GM12878 (cell line): ENCODE results near the gene ITPRIP.
A peak's percentile ranks its signal among the peaks of the same experiment; 100 is the strongest.

Experiments
- BCL3 ChIP-seq: IDR thresholded peaks from 2 replicates; pipeline ENCODE4 v1.6.1; 2011; ENCODE audit warnings: borderline replicate concordance, low read depth, mild to moderate bottlenecking, moderate library complexity, low read length; ENCODE audit not compliant: insufficient read depth, poor library complexity, severe bottlenecking
- BHLHE40 ChIP-seq, 2 experiments: fragments of 450-650 bp in 1 of 2; IDR thresholded peaks; 2 replicates each; pipeline ENCODE4 v1.6.1; 2011 to 2017; ENCODE audit warnings: low read depth in 2 of 2, borderline replicate concordance in 1 of 2, improper control_type of control experiment in 1 of 2, low read length in 1 of 2, mild to moderate bottlenecking in 1 of 2
- CTCF ChIP-seq, 3 experiments: IDR thresholded peaks in 2 of 3; conservative IDR thresholded peaks in 1 of 3; 2 replicates each; pipeline ENCODE4 v1.5.1; 2011; ENCODE audit warnings: low read depth in 3 of 3, low read length in 3 of 3, mild to moderate bottlenecking in 3 of 3, control low read depth in 2 of 3, moderate library complexity in 2 of 3, inconsistent platforms in 1 of 3, mixed read lengths in 1 of 3; ENCODE audit not compliant: control insufficient read depth in 2 of 3, insufficient read depth in 1 of 3; ENCODE audit errors: extremely low read depth in 1 of 3
- EZH2 ChIP-seq: IDR thresholded peaks from 2 replicates; pipeline ENCODE4 v1.6.1; 2012; ENCODE audit warnings: low read depth, mild to moderate bottlenecking, control low read depth, inconsistent platforms, low read length, borderline replicate concordance; ENCODE audit not compliant: control insufficient read depth
- IRF3 ChIP-seq: fragments of 450-650 bp; IDR thresholded peaks from 2 replicates; pipeline ENCODE4 v1.6.1; 2014; ENCODE audit warnings: mild to moderate bottlenecking
- MYB ChIP-seq: fragments of 150-350 bp; IDR thresholded peaks from 2 replicates; pipeline ENCODE4 v1.6.1; 2014; ENCODE audit warnings: mild to moderate bottlenecking, low read depth, low read length, borderline replicate concordance
- POLR2A ChIP-seq: IDR thresholded peaks from 2 replicates; pipeline ENCODE4 v1.6.1; 2011; ENCODE audit warnings: low read depth, mild to moderate bottlenecking, low read length
- RBBP5 ChIP-seq: fragments of 200-600 bp; sonication (generic); conservative IDR thresholded peaks from 2 replicates; pipeline ENCODE4 v1.6.1; 2016
- SMC3 ChIP-seq: IDR thresholded peaks from 2 replicates; pipeline ENCODE4 v1.6.1; 2011; ENCODE audit warnings: low read length, improper control_type of control experiment, borderline replicate concordance
- SPI1 ChIP-seq: IDR thresholded peaks from 2 replicates; pipeline ENCODE4 v1.6.1; 2011; ENCODE audit warnings: low read depth, mild to moderate bottlenecking, low read length, moderate library complexity, borderline replicate concordance; ENCODE audit not compliant: insufficient read depth
- USF2 ChIP-seq: IDR thresholded peaks from 2 replicates; pipeline ENCODE4 v1.6.1; 2011; ENCODE audit warnings: low read depth, low read length, improper control_type of control experiment, borderline replicate concordance
- ZNF24 ChIP-seq: fragments of 450-650 bp; IDR thresholded peaks from 2 replicates; pipeline ENCODE4 v1.6.1; 2017; ENCODE audit warnings: antibody characterized with exemption, mild to moderate bottlenecking
- TF ChIP-seq, protein P1 (sequence below): IDR thresholded peaks from 2 replicates; pipeline ENCODE4 v1.6.1; 2012; ENCODE audit warnings: low read depth, low read length, improper control_type of control experiment

GRCh38 chr10:104347295-104348045, 9.2 kb upstream of the ITPRIP start:
- no peak for TF ChIP-seq BHLHE40 (IDR thresholded peaks at IDR 0.05; ENCODE audit: borderline replicate concordance in 1 of 2, low read depth in 2 of 2, low read length in 1 of 2)
- TF ChIP-seq EZH2: no peak
- no peak for TF ChIP-seq RBBP5
- TF ChIP-seq, protein P1, sequence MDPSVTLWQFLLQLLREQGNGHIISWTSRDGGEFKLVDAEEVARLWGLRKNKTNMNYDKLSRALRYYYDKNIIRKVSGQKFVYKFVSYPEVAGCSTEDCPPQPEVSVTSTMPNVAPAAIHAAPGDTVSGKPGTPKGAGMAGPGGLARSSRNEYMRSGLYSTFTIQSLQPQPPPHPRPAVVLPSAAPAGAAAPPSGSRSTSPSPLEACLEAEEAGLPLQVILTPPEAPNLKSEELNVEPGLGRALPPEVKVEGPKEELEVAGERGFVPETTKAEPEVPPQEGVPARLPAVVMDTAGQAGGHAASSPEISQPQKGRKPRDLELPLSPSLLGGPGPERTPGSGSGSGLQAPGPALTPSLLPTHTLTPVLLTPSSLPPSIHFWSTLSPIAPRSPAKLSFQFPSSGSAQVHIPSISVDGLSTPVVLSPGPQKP: no peak
- TF ChIP-seq BCL3: no peak
- TF ChIP-seq CTCF (IDR thresholded peaks at IDR 0.05 in 2 of 3, conservative IDR thresholded peaks at IDR 0.05 in 1 of 3; ENCODE audit: control insufficient read depth in 2 of 3, extremely low read depth in 1 of 3, insufficient read depth in 1 of 3, low read depth in 3 of 3, low read length in 3 of 3): no peak
- TF ChIP-seq POLR2A: no peak
- no peak for TF ChIP-seq SMC3
- peak; percentile 59; the same call in 1 of the 2 replicates for TF ChIP-seq SPI1
- no peak for TF ChIP-seq IRF3
- TF ChIP-seq ZNF24: no peak
- no peak for TF ChIP-seq USF2
- TF ChIP-seq MYB: no peak
